Liver (tissue), 3 donors: Measurements from ENCODE around the gene NCK2.
"Not testable (repeated sequence)": the region's sequence is repeated elsewhere in the genome, so short reads cannot be mapped to it uniquely, and the experiment has no call there.

Experiments
- ATF3 ChIP-seq: IDR thresholded peaks from 2 replicates; pipeline ENCODE4 v1.6.1; 2016; ENCODE audit warnings: antibody characterized with exemption
- CTCF ChIP-seq: fragments of 150-350 bp; IDR thresholded peaks from 2 replicates; pipeline ENCODE4 v1.5.1; 2017; ENCODE audit warnings: improper control_type of control experiment, low read depth, low read length; ENCODE audit not compliant: missing input control
- EGR1 ChIP-seq, 2 donors: IDR thresholded peaks; 2 replicates each; pipeline ENCODE4 v1.6.1; 2016 to 2018; ENCODE audit warnings: antibody characterized with exemption in 2 of 2, low read depth in 2 of 2
- FOXA1 ChIP-seq: IDR thresholded peaks from 2 replicates; pipeline ENCODE4 v1.6.1; 2016; ENCODE audit warnings: antibody characterized with exemption
- GABPA ChIP-seq, 2 donors: IDR thresholded peaks in 1 of 2; conservative IDR thresholded peaks in 1 of 2; 2 replicates each; pipeline ENCODE4 v1.6.1; 2016; ENCODE audit warnings: antibody characterized with exemption in 2 of 2, mild to moderate bottlenecking in 1 of 2, moderate library complexity in 1 of 2
- HNF4G ChIP-seq: IDR thresholded peaks from 2 replicates; pipeline ENCODE4 v1.6.1; 2016; ENCODE audit warnings: antibody characterized with exemption
- MAX ChIP-seq: IDR thresholded peaks from 2 replicates; pipeline ENCODE4 v1.6.1; 2016; ENCODE audit warnings: antibody characterized with exemption
- NR2F2 ChIP-seq: IDR thresholded peaks from 2 replicates; pipeline ENCODE4 v1.6.1; 2016; ENCODE audit warnings: antibody characterized with exemption
- RAD21 ChIP-seq, 2 donors: IDR thresholded peaks; 2 replicates each; pipeline ENCODE4 v1.6.1; 2016; ENCODE audit warnings: antibody characterized with exemption in 2 of 2, mild to moderate bottlenecking in 2 of 2
- REST ChIP-seq: IDR thresholded peaks from 2 replicates; pipeline ENCODE4 v1.6.1; 2016; ENCODE audit warnings: antibody characterized with exemption, mild to moderate bottlenecking
- RXRA ChIP-seq, 2 donors: IDR thresholded peaks; 2 replicates each; pipeline ENCODE4 v1.6.1; 2017 to 2018; ENCODE audit warnings: antibody characterized with exemption in 2 of 2, mild to moderate bottlenecking in 1 of 2
- TAF1 ChIP-seq: conservative IDR thresholded peaks from 2 replicates; pipeline ENCODE4 v1.6.1; 2016; ENCODE audit warnings: antibody characterized with exemption, mild to moderate bottlenecking
- YY1 ChIP-seq: IDR thresholded peaks from 2 replicates; pipeline ENCODE4 v1.6.1; 2016; ENCODE audit warnings: antibody characterized with exemption, mild to moderate bottlenecking
- donor health status: healthy.
- donor health status: healthy.

GRCh38 chr2:105897694-105898093 is 153.0 kb downstream of the NCK2 start:
- not testable (repeated sequence) for TF ChIP-seq CTCF; RXRA (IDR thresholded peaks at IDR 0.05); YY1; RAD21 (IDR thresholded peaks at IDR 0.05); REST; EGR1 (IDR thresholded peaks at IDR 0.05; ENCODE audit: low read depth in 2 of 2); HNF4G; FOXA1; NR2F2; GABPA (IDR thresholded peaks at IDR 0.05 in 1 of 2, conservative IDR thresholded peaks at IDR 0.05 in 1 of 2); ATF3; TAF1; MAX
